ENCODE results near the gene PSMB2. TPM values are rescaled to one million over a fixed set of nuclear protein-coding genes. Genes with fewer than 3 reads are reported as not detected.
"Not testable (repeated sequence)": the region's sequence is repeated elsewhere in the genome, so short reads cannot be mapped to it uniquely, and the experiment has no call there.

The PSMB2 gene
- total RNA-seq (2022) = 82.6 and 93.9 TPM in 2 replicates
- Bru-seq, nascent RNA = percentile 87 among the genes with signal in this experiment
- BruChase-seq, experiment 1, labeled RNA remaining after a 6-hour chase = percentile 84 among the genes with signal in this experiment
- percentile 76 among the genes with signal in this experiment for BruChase-seq, experiment 2, labeled RNA remaining after a 2-hour chase
- long read RNA-seq, transcript PSMB2-201 (6 exons, 2,701 nt) = major isoform, 232 of 257 reads
- long read RNA-seq, partial matches to known transcripts = 1 of 257 reads
- long read RNA-seq, other reads (novel, unspliced or antisense) = 24 of 257 reads

- Mint-ChIP-seq H3K9me3 (ENCODE audit: unreplicated experiment) (no peaks in the 10 kb centered on the region), H3K27ac (ENCODE audit: low read depth, unreplicated experiment) (peak within 1 kb of the TSS; percentile 100), H3K4me1 (ENCODE audit: insufficient read depth, unreplicated experiment) (peaks cover 7% of the 10 kb centered on the region), H3K36me3 (ENCODE audit: insufficient read depth, unreplicated experiment) (peaks cover 30% of the 10 kb centered on the region), H3K27me3 (ENCODE audit: insufficient read depth, unreplicated experiment) (peaks cover 12% of the 10 kb centered on the region), H3K4me3 (ENCODE audit: unreplicated experiment) (peak within 1 kb of the TSS; percentile 99)
- POLR2A ChIA-PET = interaction anchor here (0.7 to 2.1 kb wide), 9 partner anchors 10 to 392 kb away, joined by 3 to 7 read pairs (median 4); partner anchors contain the start of genes C1orf216, CLSPN, KIAA0319L and NCDN
- DNase-seq (ENCODE audit: unreplicated experiment) = peak; percentile 96
- CTCF ChIA-PET = interaction anchor here (0.8 kb wide), 1 partner anchor 76 kb away, joined by 5 read pairs; no protein-coding TSS in a partner anchor
- no TSS peak for BruUV-seq (replicated peaks)
- intact Hi-C loops (cut with micrococcal nuclease) = loop anchor here (2.0 to 5.0 kb wide), 2 partner anchors 74 to 77 kb away; partner anchors contain the start of gene C1orf216
- no peak for TF ChIP-seq CTCF (IDR thresholded peaks at IDR 0.05; ENCODE audit: unreplicated experiment)
Measured at GRCh38 chr1:35641233-35641866, at the start of gene PSMB2. PSMB2 (minus strand) TSS chr1:35641526; CDS start chr1:35641432, 94 bp downstream.

- no peak for DNase-seq (ENCODE audit: unreplicated experiment)
- BruUV-seq (replicated peaks) = no TSS peak
- Mint-ChIP-seq H3K36me3 (ENCODE audit: insufficient read depth, unreplicated experiment) (no peaks in the 10 kb centered on the region), H3K9me3 (ENCODE audit: unreplicated experiment) (no peaks in the 10 kb centered on the region), H3K27ac (ENCODE audit: low read depth, unreplicated experiment) (no peak overlapping the region), H3K4me3 (ENCODE audit: unreplicated experiment) (no peak overlapping the region), H3K27me3 (ENCODE audit: insufficient read depth, unreplicated experiment) (peaks cover 42% of the 10 kb centered on the region), H3K4me1 (ENCODE audit: insufficient read depth, unreplicated experiment) (no peaks in the 10 kb centered on the region)
- ChIA-PET CTCF (interaction anchor here (1.1 to 1.2 kb wide), 2 partner anchors 36 to 126 kb away, joined by 3 to 4 read pairs; no protein-coding TSS in a partner anchor), POLR2A (no interaction called here)
- intact Hi-C loops (cut with micrococcal nuclease) = no loop called here
- no peak for TF ChIP-seq CTCF (IDR thresholded peaks at IDR 0.05; ENCODE audit: unreplicated experiment)
Measured at GRCh38 chr1:35691080-35691479, 49.8 kb upstream of the PSMB2 start.

- H3K27me3 Mint-ChIP-seq (ENCODE audit: insufficient read depth, unreplicated experiment) = peaks cover 41% of the 10 kb centered on the region
- POLR2A ChIA-PET; H3K4me1 Mint-ChIP-seq (ENCODE audit: insufficient read depth, unreplicated experiment); H3K36me3 Mint-ChIP-seq (ENCODE audit: insufficient read depth, unreplicated experiment); H3K4me3 Mint-ChIP-seq (ENCODE audit: unreplicated experiment); H3K27ac Mint-ChIP-seq (ENCODE audit: low read depth, unreplicated experiment); intact Hi-C loops (cut with micrococcal nuclease); DNase-seq (ENCODE audit: unreplicated experiment); BruUV-seq (replicated peaks); H3K9me3 Mint-ChIP-seq (ENCODE audit: unreplicated experiment): not testable (repeated sequence)
- CTCF ChIA-PET = interaction anchor here (1.2 kb wide), 1 partner anchor 37 kb away, joined by 4 read pairs; no protein-coding TSS in a partner anchor
Measured at GRCh38 chr1:35690103-35690502, 48.8 kb upstream of the PSMB2 start.

- ChIA-PET CTCF (interaction anchor here (0.6 kb wide), 1 partner anchor 21 kb away, joined by 3 read pairs; no protein-coding TSS in a partner anchor), POLR2A (no interaction called here)
- Mint-ChIP-seq H3K4me1 (ENCODE audit: insufficient read depth, unreplicated experiment) (no peaks in the 10 kb centered on the region), H3K27ac (ENCODE audit: low read depth, unreplicated experiment) (no peak overlapping the region), H3K36me3 (ENCODE audit: insufficient read depth, unreplicated experiment) (no peaks in the 10 kb centered on the region), H3K9me3 (ENCODE audit: unreplicated experiment) (no peaks in the 10 kb centered on the region), H3K27me3 (ENCODE audit: insufficient read depth, unreplicated experiment) (peaks cover 57% of the 10 kb centered on the region), H3K4me3 (ENCODE audit: unreplicated experiment) (no peak overlapping the region)
- intact Hi-C loops (cut with micrococcal nuclease) = no loop called here
- no peak for TF ChIP-seq CTCF (IDR thresholded peaks at IDR 0.05; ENCODE audit: unreplicated experiment)
- BruUV-seq (replicated peaks) = no TSS peak
- DNase-seq (ENCODE audit: unreplicated experiment) = no peak
Measured at GRCh38 chr1:35688161-35688560, 46.8 kb upstream of the PSMB2 start.
